Nephron progenitor cell (in vitro differentiated cells): ENCODE measurements around the gene ZDHHC20.
"Not testable (repeated sequence)": the region's sequence is repeated elsewhere in the genome, so short reads cannot be mapped to it uniquely, and the experiment has no call there.

Experiments used
- DNase-seq: peaks from one replicate; pipeline ENCODE4 v3.0.0; 2021
- H3K27ac Mint-ChIP-seq: 2 replicates; pipeline ENCODE4 v1.8.0; 2021; ENCODE audit warnings: mild to moderate bottlenecking, moderate library complexity, mixed read lengths
- H3K27me3 Mint-ChIP-seq: 2 replicates; pipeline ENCODE4 v1.8.0; 2021; ENCODE audit warnings: mild to moderate bottlenecking, low read depth, mixed read lengths; ENCODE audit not compliant: poor library complexity
- H3K36me3 Mint-ChIP-seq: 2 replicates; pipeline ENCODE4 v1.8.0; 2021; ENCODE audit warnings: low read depth, mixed read lengths
- H3K4me1 Mint-ChIP-seq: 2 replicates; pipeline ENCODE4 v1.8.0; 2021; ENCODE audit warnings: mixed read lengths
- H3K4me3 Mint-ChIP-seq: 2 replicates; pipeline ENCODE4 v1.8.0; 2021; ENCODE audit warnings: mild to moderate bottlenecking, moderate library complexity, mixed read lengths
- H3K9me3 Mint-ChIP-seq: 2 replicates; pipeline ENCODE4 v1.8.0; 2021; ENCODE audit warnings: mild to moderate bottlenecking, moderate library complexity, mixed read lengths
- TF ChIP-seq, protein P1 (sequence below): fragments of 200-600 bp; sonication (generic); IDR thresholded peaks from 2 replicates; pipeline ENCODE4 v1.5.0; 2021; ENCODE audit warnings: antibody characterized with exemption

ZDHHC20 gene

DNA sequence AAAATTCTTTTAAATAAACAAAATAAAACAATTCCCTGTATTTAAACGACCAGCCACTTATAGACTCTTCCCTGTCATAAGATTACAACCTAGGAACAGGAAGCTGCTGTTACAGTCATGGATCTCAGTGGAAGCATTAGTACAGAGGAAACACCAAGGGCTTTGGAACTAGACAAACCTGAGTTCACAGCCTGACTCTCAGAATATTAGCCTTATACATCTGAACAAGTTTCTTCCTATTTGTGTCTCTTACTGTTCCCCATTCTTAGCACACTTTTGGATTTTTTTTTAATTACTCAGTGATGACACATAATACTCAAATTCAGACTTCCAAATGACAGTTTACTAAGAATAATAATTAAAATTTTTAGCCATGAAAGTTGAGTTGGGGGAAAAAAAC is 46.1 kb downstream of the ZDHHC20 start:
- Mint-ChIP-seq H3K36me3 (peaks cover 90% of the 10 kb centered on the region), H3K27me3 (no peaks in the 10 kb centered on the region), H3K9me3 (peaks cover 37% of the 10 kb centered on the region)

DNA sequence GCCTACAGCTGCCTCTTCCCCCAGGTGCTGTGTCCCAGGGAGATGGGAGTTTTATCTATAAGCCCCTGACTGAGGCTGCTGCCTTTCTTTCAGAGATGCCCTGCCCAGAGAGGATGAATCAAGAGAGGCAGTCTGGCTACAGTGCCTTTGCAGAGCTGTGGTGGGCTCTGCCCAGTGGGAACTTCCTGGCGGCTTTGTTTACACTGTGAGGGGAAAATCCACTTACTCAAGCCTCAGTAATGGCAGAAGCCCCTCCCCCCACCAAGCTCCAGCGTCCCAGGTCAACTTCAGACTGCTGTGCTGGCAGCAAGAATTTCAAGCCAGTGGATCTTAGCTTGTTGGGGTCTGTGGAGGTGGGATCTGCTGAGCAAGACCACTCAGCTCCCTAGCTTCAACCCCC is 48.6 kb downstream of the ZDHHC20 start:
- Mint-ChIP-seq H3K9me3 (peaks cover 55% of the 10 kb centered on the region), H3K36me3 (peaks cover 94% of the 10 kb centered on the region)
- not testable (repeated sequence) for DNase-seq, H3K4me3 Mint-ChIP-seq, H3K27me3 Mint-ChIP-seq, H3K4me1 Mint-ChIP-seq, H3K27ac Mint-ChIP-seq

More for the DNA sequence above, 46.1 kb downstream of the ZDHHC20 start:
- TF ChIP-seq, protein P1, sequence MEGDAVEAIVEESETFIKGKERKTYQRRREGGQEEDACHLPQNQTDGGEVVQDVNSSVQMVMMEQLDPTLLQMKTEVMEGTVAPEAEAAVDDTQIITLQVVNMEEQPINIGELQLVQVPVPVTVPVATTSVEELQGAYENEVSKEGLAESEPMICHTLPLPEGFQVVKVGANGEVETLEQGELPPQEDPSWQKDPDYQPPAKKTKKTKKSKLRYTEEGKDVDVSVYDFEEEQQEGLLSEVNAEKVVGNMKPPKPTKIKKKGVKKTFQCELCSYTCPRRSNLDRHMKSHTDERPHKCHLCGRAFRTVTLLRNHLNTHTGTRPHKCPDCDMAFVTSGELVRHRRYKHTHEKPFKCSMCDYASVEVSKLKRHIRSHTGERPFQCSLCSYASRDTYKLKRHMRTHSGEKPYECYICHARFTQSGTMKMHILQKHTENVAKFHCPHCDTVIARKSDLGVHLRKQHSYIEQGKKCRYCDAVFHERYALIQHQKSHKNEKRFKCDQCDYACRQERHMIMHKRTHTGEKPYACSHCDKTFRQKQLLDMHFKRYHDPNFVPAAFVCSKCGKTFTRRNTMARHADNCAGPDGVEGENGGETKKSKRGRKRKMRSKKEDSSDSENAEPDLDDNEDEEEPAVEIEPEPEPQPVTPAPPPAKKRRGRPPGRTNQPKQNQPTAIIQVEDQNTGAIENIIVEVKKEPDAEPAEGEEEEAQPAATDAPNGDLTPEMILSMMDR, result no peak
- Mint-ChIP-seq H3K27ac (no peak overlapping the region), H3K4me1 (no peaks in the 10 kb centered on the region), H3K4me3 (no peak overlapping the region)
- no peak for DNase-seq

DNA sequence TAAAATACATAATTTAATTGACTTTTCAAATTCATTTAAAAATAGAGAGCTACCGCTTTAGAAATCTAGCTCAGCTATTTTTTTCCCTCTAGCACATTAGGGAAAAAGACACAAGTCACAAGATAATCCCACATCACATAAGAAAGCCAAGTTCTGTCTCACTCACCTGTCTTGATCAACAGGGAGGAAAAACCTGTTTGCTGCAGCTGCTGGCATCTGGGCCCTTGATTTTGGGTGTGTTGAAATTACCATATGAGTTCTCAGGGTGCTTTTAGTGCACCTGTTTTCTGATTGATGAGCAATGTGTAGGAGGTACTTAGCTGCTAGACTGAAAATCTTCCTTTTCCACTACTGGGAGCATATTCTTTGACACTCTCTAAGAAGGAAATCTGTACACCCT is 53.8 kb downstream of the ZDHHC20 start:
- Mint-ChIP-seq H3K9me3 (peaks cover 41% of the 10 kb centered on the region), H3K4me1 (no peaks in the 10 kb centered on the region), H3K4me3 (no peak overlapping the region), H3K27ac (no peak overlapping the region), H3K36me3 (peaks cover 76% of the 10 kb centered on the region), H3K27me3 (no peaks in the 10 kb centered on the region)
- TF ChIP-seq, protein P1, result no peak
- DNase-seq, result no peak

DNA sequence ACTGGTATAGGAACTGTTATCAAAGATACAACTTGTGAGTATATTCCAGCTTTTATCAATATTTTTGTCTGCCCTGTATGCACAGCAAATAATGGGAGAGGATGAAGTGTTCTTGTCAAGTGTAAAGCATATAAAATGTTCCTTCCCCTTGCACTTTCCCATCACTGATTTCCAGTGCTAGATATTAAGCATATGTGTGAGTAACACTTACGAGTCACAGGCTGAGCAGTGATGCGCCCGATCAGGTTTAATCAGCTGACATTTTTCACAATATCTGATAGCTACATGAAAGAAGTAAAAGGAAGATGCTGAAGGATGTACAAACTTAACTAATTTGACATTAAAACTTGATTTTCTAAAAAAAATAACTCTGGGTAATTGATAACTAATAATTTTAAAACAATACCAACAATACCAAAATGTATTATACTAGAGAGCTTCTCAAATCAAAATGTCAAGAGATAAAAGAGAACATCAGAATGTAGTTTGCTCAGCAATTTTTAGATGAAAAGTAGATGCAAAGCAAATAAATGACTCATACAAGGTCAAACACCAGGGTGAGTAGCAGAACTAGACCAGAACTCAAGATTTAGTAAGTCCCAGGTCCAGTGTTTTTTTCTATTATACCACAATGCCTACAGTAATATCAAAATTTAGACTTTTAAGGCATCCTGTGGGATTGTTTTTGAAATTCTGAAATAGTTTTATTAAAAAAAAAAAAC is 56.4 kb downstream of the ZDHHC20 start:
- Mint-ChIP-seq H3K4me1 (no peaks in the 10 kb centered on the region), H3K36me3 (peaks cover 71% of the 10 kb centered on the region), H3K27ac (no peak overlapping the region), H3K9me3 (peaks cover 16% of the 10 kb centered on the region), H3K4me3 (no peak overlapping the region), H3K27me3 (no peaks in the 10 kb centered on the region)
- DNase-seq, result no peak
- TF ChIP-seq, protein P1, result no peak

DNA sequence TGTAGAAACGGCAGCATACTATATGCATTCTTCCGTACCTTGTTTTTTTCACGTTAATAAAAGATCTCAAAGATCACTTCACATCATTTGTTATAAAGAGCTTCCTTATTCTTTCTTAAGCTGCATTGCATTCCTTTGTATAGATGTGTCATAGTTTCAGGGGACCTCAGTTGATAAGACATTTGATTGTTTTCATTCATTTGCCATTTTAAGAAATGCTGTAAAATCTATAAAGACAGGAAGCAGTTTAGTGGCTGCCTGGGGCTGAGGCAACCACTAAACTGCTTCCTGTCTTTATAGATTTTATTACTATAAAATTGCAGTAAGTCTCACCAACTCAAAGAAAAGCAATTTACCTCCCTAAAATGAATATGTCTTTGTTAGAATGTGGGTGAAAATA is 59.4 kb downstream of the ZDHHC20 start:
- Mint-ChIP-seq H3K27me3 (no peaks in the 10 kb centered on the region), H3K36me3 (peaks cover 64% of the 10 kb centered on the region), H3K4me3 (no peak overlapping the region), H3K9me3 (no peaks in the 10 kb centered on the region), H3K4me1 (no peaks in the 10 kb centered on the region), H3K27ac (peak overlapping the region; percentile 60)
- TF ChIP-seq, protein P1, result no peak
- DNase-seq, result no peak

DNA sequence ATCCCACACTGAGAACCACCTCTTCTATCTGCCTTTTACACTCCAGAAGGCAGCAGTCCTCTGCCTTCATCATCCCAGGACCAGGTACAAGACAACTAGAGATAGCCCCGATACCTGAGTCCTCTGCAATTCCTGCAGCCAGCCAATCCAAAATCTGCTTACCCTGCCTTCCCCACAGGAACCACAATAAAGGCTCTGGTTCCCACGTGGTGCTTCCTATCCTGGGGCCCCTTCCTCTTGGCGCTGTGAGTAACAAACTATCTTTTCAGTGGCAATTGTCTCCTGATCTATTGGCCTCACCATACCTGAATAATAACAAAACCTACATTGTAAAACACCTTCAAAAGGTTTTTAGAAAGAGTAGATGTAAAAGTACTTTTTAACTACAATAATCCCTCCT is 63.1 kb downstream of the ZDHHC20 start:
- peaks cover 51% of the 10 kb centered on the region for H3K36me3 Mint-ChIP-seq
- DNase-seq, result no peak
- H3K27ac Mint-ChIP-seq, result no peak overlapping the region
- H3K9me3 Mint-ChIP-seq, result no peaks in the 10 kb centered on the region
- H3K4me3 Mint-ChIP-seq, result no peak overlapping the region
- H3K27me3 Mint-ChIP-seq, result no peaks in the 10 kb centered on the region
- TF ChIP-seq, protein P1, result no peak
- no peaks in the 10 kb centered on the region for H3K4me1 Mint-ChIP-seq
